ENCODE measurements around the gene CCDC110. TPM values are rescaled to one million over a fixed set of nuclear protein-coding genes. Genes with fewer than 3 reads are reported as not detected.
"Not testable (repeated sequence)": the region's sequence is repeated elsewhere in the genome, so short reads cannot be mapped to it uniquely, and the experiment has no call there.

CCDC110 gene
- total RNA-seq (ENCODE audit: insufficient read depth, low replicate concordance) = 14.4 TPM

- peak; percentile 95 for DNase-seq (ENCODE audit: low spot score)
Observed at GRCh38 chr4:185471235-185472102, at the start of gene CCDC110. TSS of gene CCDC110 (minus strand) at chr4:185471733. CDS start at chr4:185471683, 50 bp downstream.

- DNase-seq (ENCODE audit: low spot score) = peak; percentile 38
Observed at GRCh38 chr4:185520119-185520518, 48.6 kb upstream of the CCDC110 start.

- DNase-seq (ENCODE audit: low spot score) = no peak
Observed at GRCh38 chr4:185518494-185518893, 47.0 kb upstream of the CCDC110 start.

DNA sequence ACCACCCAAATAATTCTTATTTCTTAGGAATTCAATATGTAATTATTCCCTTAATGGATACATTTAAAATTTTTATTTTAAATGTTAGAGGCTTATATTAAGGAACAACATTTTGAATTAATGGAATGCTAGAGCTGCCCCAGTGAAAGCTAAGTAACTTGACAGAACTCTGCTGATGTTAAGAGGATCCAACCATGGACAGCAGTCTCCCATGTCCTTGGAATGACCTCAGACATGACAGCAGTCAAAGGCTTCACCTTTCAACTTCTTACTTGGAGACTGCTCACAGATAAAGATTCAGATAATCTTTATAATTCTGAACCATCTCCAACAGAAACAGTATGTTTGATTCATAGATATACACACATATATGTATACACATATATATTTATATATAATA lies 46.5 kb upstream of the CCDC110 start:
- DNase-seq (ENCODE audit: low spot score) = no peak

GRCh38 chr4:185515248-185515647 lies 43.7 kb upstream of the CCDC110 start:
- DNase-seq (ENCODE audit: low spot score) = no peak

- DNase-seq (ENCODE audit: low spot score) = no peak
Observed at GRCh38 chr4:185514182-185514697, 42.7 kb upstream of the CCDC110 start.

GRCh38 chr4:185513489-185514181 lies 42.1 kb upstream of the CCDC110 start:
- no peak for DNase-seq (ENCODE audit: low spot score)

- DNase-seq (ENCODE audit: low spot score) = no peak
Observed at GRCh38 chr4:185512516-185512915, 41.0 kb upstream of the CCDC110 start.

DNA sequence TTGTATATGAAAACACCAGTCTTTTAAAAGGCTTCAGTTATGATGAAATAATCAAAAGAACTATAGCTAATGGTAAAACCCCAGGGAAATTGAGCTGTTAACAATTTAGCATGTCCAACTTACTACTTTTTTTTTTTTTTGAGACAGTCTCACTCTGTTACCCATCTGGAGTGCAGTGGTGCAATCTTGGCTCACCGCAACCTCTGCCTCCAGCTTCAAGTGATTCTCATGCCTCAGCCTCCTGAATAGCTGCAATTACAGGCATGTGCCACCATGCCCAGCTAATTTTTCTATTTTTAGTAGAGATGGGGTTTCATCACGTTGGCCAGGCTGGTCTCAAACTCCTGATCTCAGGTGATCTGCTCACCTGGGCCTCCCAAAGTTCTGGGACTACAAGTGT lies 39.7 kb upstream of the CCDC110 start:
- not testable (repeated sequence) for DNase-seq (ENCODE audit: low spot score)

GRCh38 chr4:185510806-185511205 lies 39.3 kb upstream of the CCDC110 start:
- DNase-seq (ENCODE audit: low spot score) = no peak

- DNase-seq (ENCODE audit: low spot score) = peak; percentile 37
Observed at GRCh38 chr4:185508181-185508580, 36.6 kb upstream of the CCDC110 start.

GRCh38 chr4:185506422-185506821 lies 34.9 kb upstream of the CCDC110 start:
- DNase-seq (ENCODE audit: low spot score) = no peak

- no peak for DNase-seq (ENCODE audit: low spot score)
Observed at GRCh38 chr4:185504098-185505047, 32.8 kb upstream of the CCDC110 start.

GRCh38 chr4:185502386-185502785 lies 30.9 kb upstream of the CCDC110 start:
- no peak for DNase-seq (ENCODE audit: low spot score)

GRCh38 chr4:185500576-185500975 lies 29.0 kb upstream of the CCDC110 start:
- DNase-seq (ENCODE audit: low spot score) = no peak

- DNase-seq (ENCODE audit: low spot score) = no peak
Observed at GRCh38 chr4:185500035-185500434, 28.5 kb upstream of the CCDC110 start.

- DNase-seq (ENCODE audit: low spot score) = no peak
Observed at GRCh38 chr4:185488650-185489049, 17.1 kb upstream of the CCDC110 start.

DNA sequence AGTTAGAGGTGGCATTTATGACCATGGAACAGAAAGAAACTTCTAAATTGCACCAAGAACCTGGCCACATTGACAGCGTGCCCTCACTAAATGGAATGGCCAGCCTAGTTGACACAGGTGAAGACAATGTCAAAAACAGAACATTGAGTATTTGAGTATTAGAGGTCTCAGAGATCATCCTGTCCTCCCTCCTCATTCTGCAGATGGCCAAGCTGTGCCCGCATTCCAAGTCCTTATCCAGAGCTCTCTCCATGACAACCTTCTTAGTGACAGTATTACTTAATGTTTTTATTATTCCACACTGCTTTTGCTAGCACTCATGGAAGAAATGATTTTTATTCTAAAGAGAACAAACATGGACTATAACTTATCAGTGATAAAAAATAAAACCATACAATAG lies 9.9 kb upstream of the CCDC110 start:
- DNase-seq (ENCODE audit: low spot score) = no peak

- DNase-seq (ENCODE audit: low spot score) = no peak
Observed at GRCh38 chr4:185480016-185480732, 8.6 kb upstream of the CCDC110 start.

DNA sequence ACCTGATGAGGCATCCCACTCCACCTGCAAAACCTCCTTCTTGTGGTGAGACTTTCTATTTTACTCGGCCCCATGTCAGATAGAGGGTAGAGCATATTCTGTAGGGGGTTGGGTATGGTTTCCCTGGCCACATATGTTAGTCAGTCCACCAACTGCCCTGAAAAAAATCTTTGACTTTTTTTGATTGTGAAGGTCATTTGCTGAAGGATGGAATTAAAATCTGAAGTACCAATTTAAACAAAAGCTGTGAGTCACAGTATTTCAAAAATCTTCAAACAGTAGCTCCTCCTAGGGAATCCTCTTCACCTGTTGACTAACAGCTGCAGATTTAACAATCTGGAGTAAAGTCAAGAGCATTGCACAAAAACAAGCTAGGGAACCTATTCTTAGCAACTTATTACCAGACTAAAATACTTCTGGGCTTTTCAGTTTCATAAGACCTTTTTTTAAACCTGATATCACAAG lies 8.0 kb upstream of the CCDC110 start:
- no peak for DNase-seq (ENCODE audit: low spot score)

DNA sequence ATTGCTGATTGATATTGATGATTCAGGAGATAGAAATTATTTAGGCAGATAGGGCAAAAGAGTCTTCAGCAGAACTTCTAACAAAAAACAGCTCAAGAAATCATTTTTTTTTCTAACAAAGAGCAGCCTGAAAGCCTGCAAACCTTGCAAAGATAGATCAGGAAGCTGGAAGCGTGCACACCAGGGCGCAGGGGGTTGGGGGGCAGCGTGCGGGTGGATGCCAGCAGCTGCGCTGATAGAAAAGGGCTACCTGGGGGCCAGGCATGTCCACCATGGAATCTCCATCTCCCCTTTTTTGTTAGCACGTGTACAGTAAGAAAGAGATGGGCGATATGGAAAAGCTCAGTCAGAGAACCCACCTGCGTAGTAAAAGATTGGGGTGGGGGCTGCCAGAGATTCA lies 1.7 kb upstream of the CCDC110 start:
- no peak for DNase-seq (ENCODE audit: low spot score)
